Measurements from ENCODE around the gene SRRM3.

SRRM3 gene

GRCh38 chr7:76193466-76193865, 8.2 kb upstream of the SRRM3 start:
- Histone ChIP-seq H2AK5ac (ENCODE audit: low read length, severe bottlenecking) (no peak overlapping the region), H3K14ac (ENCODE audit: low read length in 2 of 2) (no peak overlapping the region), H2BK12ac (ENCODE audit: low read length in 2 of 2) (no peak overlapping the region), H3K27me3 (ENCODE audit: control insufficient read depth in 1 of 2, insufficient read depth in 1 of 2, low read length in 2 of 2) (peaks cover 0 to 31% of the 10 kb centered on the region in 2 experiments), H3K27ac (ENCODE audit: low read length, poor library complexity, severe bottlenecking) (no peak overlapping the region), H3K18ac (ENCODE audit: low read depth in 1 of 2, low read length in 2 of 2) (no peak overlapping the region), H3K4me3 (ENCODE audit: insufficient read depth in 1 of 2, low read depth in 1 of 2, low read length in 2 of 2) (no peak overlapping the region), H3K4me1 (ENCODE audit: control insufficient read depth, insufficient read depth, low read depth, low read length) (no peaks in the 10 kb centered on the region), H4K91ac (ENCODE audit: low read length) (no peak overlapping the region), H3K23ac (ENCODE audit: low read length in 2 of 2) (no peak overlapping the region), H2AFZ (ENCODE audit: low read depth, low read length) (no peak overlapping the region), H2BK15ac (ENCODE audit: low read depth, poor library complexity, severe bottlenecking) (no peak overlapping the region), H2BK120ac (ENCODE audit: low read depth, low read length) (no peak overlapping the region), H3K79me1 (replicated peaks; ENCODE audit: low read length, poor library complexity, severe bottlenecking) (no peaks in the 10 kb centered on the region), H3K4ac (ENCODE audit: low read depth in 1 of 2, low read length in 2 of 2) (no peak overlapping the region), H2BK5ac (ENCODE audit: low read depth, low read length, poor library complexity, severe bottlenecking) (no peak overlapping the region), H3K36me3 (ENCODE audit: control insufficient read depth in 1 of 2, insufficient read depth in 2 of 2, low read depth in 1 of 2, low read length in 2 of 2) (no peaks in the 10 kb centered on the region), H4K8ac (ENCODE audit: low read length) (no peak overlapping the region), H3K4me2 (ENCODE audit: low read length, poor library complexity, severe bottlenecking) (no peak overlapping the region), H3K9ac (ENCODE audit: low read length) (no peak overlapping the region), H3K9me3 (ENCODE audit: control insufficient read depth, low read length) (peaks cover 4% of the 10 kb centered on the region)
- 84% methylated on average over 4 of the region's 4 CpGs for WGBS
- no peak for DNase-seq

GRCh38 chr7:76193883-76194282, 7.8 kb upstream of the SRRM3 start:
- Histone ChIP-seq H3K4ac (ENCODE audit: low read depth in 1 of 2, low read length in 2 of 2) (no peak overlapping the region), H2AK5ac (ENCODE audit: low read length, severe bottlenecking) (no peak overlapping the region), H3K4me2 (ENCODE audit: low read length, poor library complexity, severe bottlenecking) (no peak overlapping the region), H3K27ac (ENCODE audit: low read length, poor library complexity, severe bottlenecking) (no peak overlapping the region), H4K91ac (ENCODE audit: low read length) (no peak overlapping the region), H2BK120ac (ENCODE audit: low read depth, low read length) (no peak overlapping the region), H3K4me1 (ENCODE audit: control insufficient read depth, insufficient read depth, low read depth, low read length) (no peaks in the 10 kb centered on the region), H3K79me1 (replicated peaks; ENCODE audit: low read length, poor library complexity, severe bottlenecking) (no peaks in the 10 kb centered on the region), H3K14ac (ENCODE audit: low read length in 2 of 2) (no peak overlapping the region), H2AFZ (ENCODE audit: low read depth, low read length) (no peak overlapping the region), H3K18ac (ENCODE audit: low read depth in 1 of 2, low read length in 2 of 2) (no peak overlapping the region), H3K36me3 (ENCODE audit: control insufficient read depth in 1 of 2, insufficient read depth in 2 of 2, low read depth in 1 of 2, low read length in 2 of 2) (no peaks in the 10 kb centered on the region), H2BK5ac (ENCODE audit: low read depth, low read length, poor library complexity, severe bottlenecking) (no peak overlapping the region), H3K9ac (ENCODE audit: low read length) (no peak overlapping the region), H3K9me3 (ENCODE audit: control insufficient read depth, low read length) (peaks cover 4% of the 10 kb centered on the region), H2BK15ac (ENCODE audit: low read depth, poor library complexity, severe bottlenecking) (no peak overlapping the region), H4K8ac (ENCODE audit: low read length) (no peak overlapping the region), H2BK12ac (ENCODE audit: low read length in 2 of 2) (no peak overlapping the region), H3K4me3 (ENCODE audit: insufficient read depth in 1 of 2, low read depth in 1 of 2, low read length in 2 of 2) (no peak overlapping the region), H3K23ac (ENCODE audit: low read length in 2 of 2) (no peak overlapping the region), H3K27me3 (ENCODE audit: control insufficient read depth in 1 of 2, insufficient read depth in 1 of 2, low read length in 2 of 2) (peaks cover 0 to 28% of the 10 kb centered on the region in 2 experiments)
- no peak for DNase-seq
- 65% methylated on average over 4 of the region's 5 CpGs for WGBS

- H2BK15ac ChIP-seq (ENCODE audit: low read depth, poor library complexity, severe bottlenecking), result no peak overlapping the region
- H3K4ac ChIP-seq (ENCODE audit: low read depth in 1 of 2, low read length in 2 of 2), result no peak overlapping the region
- no peak overlapping the region for H2AK5ac ChIP-seq (ENCODE audit: low read length, severe bottlenecking)
- no peak overlapping the region for H3K27ac ChIP-seq (ENCODE audit: low read length, poor library complexity, severe bottlenecking)
- H4K8ac ChIP-seq (ENCODE audit: low read length), result no peak overlapping the region
- no peak overlapping the region for H3K14ac ChIP-seq (ENCODE audit: low read length in 2 of 2)
- no peak overlapping the region for H3K4me2 ChIP-seq (ENCODE audit: low read length, poor library complexity, severe bottlenecking)
- H3K4me3 ChIP-seq (ENCODE audit: insufficient read depth in 1 of 2, low read depth in 1 of 2, low read length in 2 of 2), result no peak overlapping the region
- no peak overlapping the region for H3K9ac ChIP-seq (ENCODE audit: low read length)
- no peak overlapping the region for H2BK120ac ChIP-seq (ENCODE audit: low read depth, low read length)
- no peaks in the 10 kb centered on the region for H3K79me1 ChIP-seq (replicated peaks; ENCODE audit: low read length, poor library complexity, severe bottlenecking)
- peaks cover under 1% of the 10 kb centered on the region for H3K4me1 ChIP-seq (ENCODE audit: control insufficient read depth, insufficient read depth, low read depth, low read length)
- no peak for DNase-seq
- peaks cover 6 to 31% of the 10 kb centered on the region in 2 experiments for H3K27me3 ChIP-seq (ENCODE audit: control insufficient read depth in 1 of 2, insufficient read depth in 1 of 2, low read length in 2 of 2)
- H3K36me3 ChIP-seq (ENCODE audit: control insufficient read depth in 1 of 2, insufficient read depth in 2 of 2, low read depth in 1 of 2, low read length in 2 of 2), result no peaks in the 10 kb centered on the region
- H2AFZ ChIP-seq (ENCODE audit: low read depth, low read length), result no peak overlapping the region
- H2BK12ac ChIP-seq (ENCODE audit: low read length in 2 of 2), result no peak overlapping the region
- no peak overlapping the region for H2BK5ac ChIP-seq (ENCODE audit: low read depth, low read length, poor library complexity, severe bottlenecking)
- peaks cover 2% of the 10 kb centered on the region for H3K9me3 ChIP-seq (ENCODE audit: control insufficient read depth, low read length)
- no peak overlapping the region for H3K18ac ChIP-seq (ENCODE audit: low read depth in 1 of 2, low read length in 2 of 2)
- H3K23ac ChIP-seq (ENCODE audit: low read length in 2 of 2), result no peak overlapping the region
- H4K91ac ChIP-seq (ENCODE audit: low read length), result no peak overlapping the region
- WGBS, result 89% methylated on average over 10 of the region's 10 CpGs
These were observed 4.9 kb upstream of the SRRM3 start for GRCh38 chr7:76196786-76197185.

- no peak overlapping the region for H3K14ac ChIP-seq (ENCODE audit: low read length in 2 of 2)
- no peak overlapping the region for H3K4ac ChIP-seq (ENCODE audit: low read depth in 1 of 2, low read length in 2 of 2)
- DNase-seq, result no peak
- no peak overlapping the region for H3K23ac ChIP-seq (ENCODE audit: low read length in 2 of 2)
- H3K79me1 ChIP-seq (replicated peaks; ENCODE audit: low read length, poor library complexity, severe bottlenecking), result no peaks in the 10 kb centered on the region
- no peak overlapping the region for H3K9ac ChIP-seq (ENCODE audit: low read length)
- peaks cover 14 to 38% of the 10 kb centered on the region in 2 experiments for H3K27me3 ChIP-seq (ENCODE audit: control insufficient read depth in 1 of 2, insufficient read depth in 1 of 2, low read length in 2 of 2)
- H4K91ac ChIP-seq (ENCODE audit: low read length), result no peak overlapping the region
- no peak overlapping the region for H2BK5ac ChIP-seq (ENCODE audit: low read depth, low read length, poor library complexity, severe bottlenecking)
- no peak overlapping the region for H2BK12ac ChIP-seq (ENCODE audit: low read length in 2 of 2)
- H3K36me3 ChIP-seq (ENCODE audit: control insufficient read depth in 1 of 2, insufficient read depth in 2 of 2, low read depth in 1 of 2, low read length in 2 of 2), result no peaks in the 10 kb centered on the region
- H3K27ac ChIP-seq (ENCODE audit: low read length, poor library complexity, severe bottlenecking), result no peak overlapping the region
- no peak overlapping the region for H3K4me2 ChIP-seq (ENCODE audit: low read length, poor library complexity, severe bottlenecking)
- no peak overlapping the region for H3K4me3 ChIP-seq (ENCODE audit: insufficient read depth in 1 of 2, low read depth in 1 of 2, low read length in 2 of 2)
- H2AFZ ChIP-seq (ENCODE audit: low read depth, low read length), result no peak overlapping the region
- no peak overlapping the region for H3K18ac ChIP-seq (ENCODE audit: low read depth in 1 of 2, low read length in 2 of 2)
- no peak overlapping the region for H4K8ac ChIP-seq (ENCODE audit: low read length)
- H3K4me1 ChIP-seq (ENCODE audit: control insufficient read depth, insufficient read depth, low read depth, low read length), result peaks cover 3% of the 10 kb centered on the region
- H2BK120ac ChIP-seq (ENCODE audit: low read depth, low read length), result no peak overlapping the region
- no peak overlapping the region for H2AK5ac ChIP-seq (ENCODE audit: low read length, severe bottlenecking)
- H2BK15ac ChIP-seq (ENCODE audit: low read depth, poor library complexity, severe bottlenecking), result no peak overlapping the region
- H3K9me3 ChIP-seq (ENCODE audit: control insufficient read depth, low read length), result no peaks in the 10 kb centered on the region
- 49% methylated on average over 3 of the region's 4 CpGs for WGBS
These were observed 3.5 kb upstream of the SRRM3 start for GRCh38 chr7:76198202-76198601.

All from mesenchymal stem cell (in vitro differentiated cells and primary cell).